NCI-H2227 (cell line): ENCODE data around the gene NAV2.

Experiments
- DNase-seq: peaks from one replicate; lab custom pipeline; 2025; ENCODE audit not compliant: unreplicated experiment; lab: John Stamatoyannopoulos, UW

Gene NAV2

DNA sequence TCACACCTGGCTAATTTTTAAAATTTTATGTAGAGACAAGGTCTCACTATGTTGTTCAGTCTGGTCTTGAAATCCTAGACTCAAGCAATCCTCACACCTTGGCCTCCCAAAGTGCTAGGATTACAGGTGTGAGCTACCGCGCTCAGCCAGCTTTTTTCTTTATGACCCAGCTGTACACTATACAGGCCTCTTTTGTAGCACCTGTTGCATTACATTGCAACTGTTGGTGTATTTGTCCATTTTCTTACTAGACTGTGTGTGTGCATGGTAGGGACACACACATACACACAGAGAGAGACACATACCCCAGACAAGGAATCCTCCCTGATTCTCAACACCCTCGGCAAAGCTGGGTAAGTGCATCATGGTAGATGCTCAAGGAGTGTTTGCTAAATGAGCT is 61.7 kb downstream of the NAV2 start:
- DNase-seq: no peak

DNA sequence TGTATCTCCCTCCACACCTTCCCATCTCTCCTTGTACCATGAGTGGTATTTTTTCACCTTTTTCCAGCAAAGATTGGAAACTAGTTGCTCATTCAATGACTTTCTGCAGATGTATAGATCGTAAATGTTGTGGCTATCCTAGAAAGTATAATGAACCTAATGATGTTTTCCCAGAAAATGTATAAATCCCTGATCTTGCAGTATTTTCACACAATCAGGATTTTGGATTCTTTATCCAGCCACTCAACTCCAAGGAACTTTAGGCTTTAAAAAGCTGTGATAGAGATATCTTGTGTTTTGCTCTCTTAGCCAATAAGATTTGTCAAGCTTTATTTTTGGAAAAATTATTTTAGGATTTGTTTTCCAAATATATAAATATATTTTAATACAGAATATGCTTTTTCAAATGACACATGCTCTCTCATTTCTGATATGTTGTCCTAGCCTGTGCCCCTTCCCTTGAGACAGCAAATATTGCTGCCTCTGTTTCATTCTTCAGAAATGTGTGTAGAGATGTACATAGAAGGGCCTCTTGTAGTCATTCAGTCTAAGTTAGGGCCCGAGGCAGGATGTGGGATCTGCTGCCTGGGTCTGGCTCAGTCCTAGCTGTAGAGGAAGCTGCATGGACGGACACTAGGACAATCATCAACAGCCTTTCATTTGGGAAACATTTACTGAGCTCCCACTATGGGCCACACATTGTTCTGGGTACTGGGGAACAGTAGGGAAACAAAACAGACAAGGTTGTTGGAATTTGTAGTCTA is 62.4 kb downstream of the NAV2 start:
- DNase-seq: no peak

DNA sequence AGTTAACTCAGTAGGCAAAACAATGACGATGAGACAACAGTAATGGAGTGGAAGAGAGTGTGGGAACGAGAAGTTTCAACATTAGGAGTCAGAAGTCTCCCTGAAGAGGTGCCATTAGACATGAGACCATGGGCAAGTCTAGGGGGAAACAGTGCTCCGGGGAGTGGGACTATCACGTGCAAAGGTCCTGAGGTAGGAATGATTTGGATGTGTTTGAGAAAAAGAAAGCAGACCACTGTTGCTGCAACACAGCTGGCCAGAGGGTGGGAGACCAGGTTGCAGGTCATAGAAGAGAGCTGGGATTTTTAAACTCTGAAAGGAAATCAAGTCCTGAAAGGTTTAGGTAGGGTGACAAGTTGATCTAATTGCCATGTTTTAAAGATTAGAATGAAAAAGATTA is 63.0 kb downstream of the NAV2 start:
- no peak for DNase-seq

DNA sequence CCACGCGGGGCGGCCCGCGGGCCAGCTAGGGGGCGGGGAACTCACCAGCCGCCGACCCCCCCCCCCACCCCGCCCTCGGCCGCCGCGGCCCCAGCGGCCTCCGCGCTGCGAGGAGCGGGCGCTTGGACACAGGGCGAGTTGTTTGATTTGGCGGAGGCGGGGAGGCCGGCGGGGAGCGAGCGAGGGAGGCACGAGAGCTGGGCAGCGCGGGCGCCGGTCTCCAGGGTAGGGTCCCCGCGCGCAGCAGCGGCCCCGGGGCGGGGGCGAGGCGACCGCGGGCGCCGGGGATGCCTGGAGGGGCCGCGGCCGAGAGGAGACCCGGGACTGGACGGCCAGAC is 64.4 kb downstream of the NAV2 start:
- DNase-seq: peak; percentile 38

DNA sequence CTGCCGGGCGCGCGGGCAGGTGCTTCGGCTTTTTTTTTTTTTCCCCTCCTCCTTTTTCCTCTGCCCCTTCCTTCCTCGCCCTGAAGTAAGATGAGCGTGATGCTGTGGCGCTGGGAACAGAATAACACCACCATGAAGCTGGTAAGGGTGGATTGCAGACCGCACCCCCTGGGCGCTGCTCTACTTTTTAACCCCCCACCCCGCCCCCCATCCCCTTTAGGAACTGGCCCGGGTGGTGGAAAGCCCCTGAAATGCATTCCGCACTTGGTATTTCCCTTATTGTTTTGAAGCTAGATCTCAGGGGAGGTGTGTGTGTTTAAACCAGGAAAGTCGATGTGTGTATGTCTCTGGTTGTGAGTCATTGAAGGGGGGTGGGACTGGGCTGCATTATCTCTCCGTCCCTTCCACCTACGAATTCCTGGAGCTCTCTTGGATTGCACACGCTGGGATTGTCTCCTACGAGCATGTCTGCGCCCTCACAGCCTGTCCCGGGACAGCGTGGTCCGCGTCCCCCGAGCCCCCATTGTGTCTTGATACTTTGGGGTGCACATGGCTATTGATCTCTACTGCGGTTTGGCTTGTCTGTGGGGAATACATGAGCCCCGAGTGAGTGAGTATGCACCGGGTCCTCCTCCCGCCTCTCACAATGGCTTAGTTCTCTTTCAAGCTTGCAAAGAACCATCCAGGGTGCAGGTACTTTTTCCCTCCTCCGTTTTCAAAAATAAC is 64.9 kb downstream of the NAV2 start:
- DNase-seq: peak; percentile 18

DNA sequence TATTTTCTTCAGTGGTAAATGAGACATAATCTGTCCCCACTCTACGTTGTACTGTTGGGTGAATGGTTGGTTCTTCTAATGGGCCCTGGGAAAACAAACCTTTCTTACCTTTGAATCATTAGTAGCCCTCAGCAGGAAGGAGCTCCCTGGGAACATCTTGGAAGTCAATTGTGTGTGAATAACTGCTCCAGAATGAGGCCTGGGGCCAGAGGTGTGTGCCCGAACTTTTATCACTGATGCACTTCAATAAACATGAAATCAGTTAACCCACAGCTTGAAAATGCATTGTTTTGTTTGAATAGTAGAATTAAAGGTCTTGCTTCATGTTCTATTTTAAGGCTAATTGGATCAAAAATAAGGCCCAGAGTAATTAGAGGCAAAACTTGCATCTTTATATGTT is 67.1 kb downstream of the NAV2 start:
- no peak for DNase-seq

DNA sequence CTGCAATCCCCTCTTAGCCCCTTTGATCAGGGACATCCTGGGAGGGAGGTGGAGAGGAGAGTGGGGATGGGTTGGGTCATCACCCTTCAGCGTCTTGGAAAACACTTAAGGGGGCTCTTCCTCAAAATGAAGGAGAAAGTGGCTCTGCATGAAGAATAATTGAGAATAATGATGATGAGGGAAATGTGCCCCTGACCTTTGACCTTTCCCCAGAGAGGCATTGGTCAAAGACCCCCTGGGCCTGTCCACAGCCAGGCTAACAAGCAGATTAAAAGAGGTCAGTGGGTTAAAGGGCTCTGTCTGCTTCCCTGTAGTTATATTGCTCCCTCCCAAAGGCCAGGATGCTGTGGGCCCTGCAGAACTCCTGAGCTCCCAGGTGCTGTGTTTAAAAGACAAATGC is 68.7 kb downstream of the NAV2 start:
- no peak for DNase-seq

DNA sequence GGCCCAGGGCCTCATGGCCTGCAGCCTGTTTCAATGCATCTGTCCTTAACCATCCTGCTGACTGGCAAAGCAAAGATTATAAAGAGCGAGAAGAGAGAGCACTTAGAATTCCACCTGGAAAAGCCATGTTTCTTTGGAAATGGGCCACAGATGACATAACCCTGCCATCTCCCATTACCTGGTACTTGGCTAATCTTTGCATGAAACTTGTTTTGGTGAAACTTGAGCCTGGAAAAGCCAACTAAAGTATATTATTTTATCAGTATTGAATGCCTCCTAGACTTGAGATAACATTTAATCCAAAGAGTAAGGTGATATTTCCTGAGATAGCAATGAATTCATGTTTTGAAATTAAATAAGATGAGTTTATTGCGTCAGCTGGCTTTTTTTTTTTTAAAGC is 72.6 kb downstream of the NAV2 start:
- no peak for DNase-seq

DNA sequence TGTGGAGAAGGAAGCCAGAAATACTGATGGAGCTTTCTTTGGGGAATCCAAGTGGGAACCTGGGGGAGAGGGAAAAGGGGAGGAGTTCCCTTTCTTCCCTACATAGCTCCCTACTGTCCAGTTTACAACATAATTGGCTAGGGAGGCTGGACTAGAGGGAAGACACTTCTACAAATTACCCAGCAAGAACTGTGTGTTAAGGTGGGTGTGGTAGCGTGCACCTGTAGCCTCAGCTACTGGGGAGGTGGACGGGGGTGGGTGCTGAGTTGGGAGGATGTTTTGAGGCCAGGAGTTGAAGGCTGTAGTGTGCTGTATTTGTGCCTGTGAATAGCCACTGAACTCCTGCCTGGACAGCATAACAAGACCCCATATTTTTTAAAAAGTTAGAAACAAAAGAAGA is 74.0 kb downstream of the NAV2 start:
- DNase-seq: no peak

DNA sequence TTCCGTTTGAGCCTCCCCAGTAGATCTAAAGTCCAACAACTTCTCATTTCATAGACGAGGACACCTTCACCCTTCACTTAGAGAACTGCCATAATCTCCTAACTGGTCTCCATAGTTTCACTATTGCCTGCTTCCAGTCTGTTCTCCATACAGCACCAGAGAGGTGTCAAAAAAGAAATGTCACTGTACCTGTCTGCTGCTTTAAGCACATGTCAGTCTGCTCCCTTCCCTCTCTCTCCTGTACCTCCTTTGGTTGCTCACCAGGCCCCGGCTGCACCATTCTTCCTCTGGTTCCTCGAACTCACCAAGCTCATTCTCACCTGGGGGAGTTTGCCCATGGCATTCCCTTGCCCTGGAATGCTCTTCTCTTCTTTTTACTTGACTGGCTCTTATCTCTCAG is 75.8 kb downstream of the NAV2 start:
- DNase-seq: no peak

DNA sequence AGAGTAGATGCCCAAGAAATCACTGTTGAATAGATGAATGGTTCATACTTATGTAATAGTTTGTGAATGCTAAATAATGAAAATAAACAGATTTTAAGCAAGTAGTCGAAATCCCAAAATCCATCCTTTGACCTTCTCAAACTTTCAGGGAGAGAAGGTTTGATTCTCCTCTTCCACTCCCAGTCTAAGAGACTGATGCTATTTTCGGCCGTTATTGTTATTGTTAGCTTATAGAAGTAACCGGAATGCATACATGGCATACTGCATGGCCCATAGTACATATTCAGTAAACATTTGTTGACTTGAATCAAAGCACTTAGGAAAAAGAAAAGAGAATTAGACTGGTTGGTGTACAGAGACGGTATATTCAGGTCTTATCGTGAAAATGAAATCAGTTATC is 76.6 kb downstream of the NAV2 start:
- no peak for DNase-seq

DNA sequence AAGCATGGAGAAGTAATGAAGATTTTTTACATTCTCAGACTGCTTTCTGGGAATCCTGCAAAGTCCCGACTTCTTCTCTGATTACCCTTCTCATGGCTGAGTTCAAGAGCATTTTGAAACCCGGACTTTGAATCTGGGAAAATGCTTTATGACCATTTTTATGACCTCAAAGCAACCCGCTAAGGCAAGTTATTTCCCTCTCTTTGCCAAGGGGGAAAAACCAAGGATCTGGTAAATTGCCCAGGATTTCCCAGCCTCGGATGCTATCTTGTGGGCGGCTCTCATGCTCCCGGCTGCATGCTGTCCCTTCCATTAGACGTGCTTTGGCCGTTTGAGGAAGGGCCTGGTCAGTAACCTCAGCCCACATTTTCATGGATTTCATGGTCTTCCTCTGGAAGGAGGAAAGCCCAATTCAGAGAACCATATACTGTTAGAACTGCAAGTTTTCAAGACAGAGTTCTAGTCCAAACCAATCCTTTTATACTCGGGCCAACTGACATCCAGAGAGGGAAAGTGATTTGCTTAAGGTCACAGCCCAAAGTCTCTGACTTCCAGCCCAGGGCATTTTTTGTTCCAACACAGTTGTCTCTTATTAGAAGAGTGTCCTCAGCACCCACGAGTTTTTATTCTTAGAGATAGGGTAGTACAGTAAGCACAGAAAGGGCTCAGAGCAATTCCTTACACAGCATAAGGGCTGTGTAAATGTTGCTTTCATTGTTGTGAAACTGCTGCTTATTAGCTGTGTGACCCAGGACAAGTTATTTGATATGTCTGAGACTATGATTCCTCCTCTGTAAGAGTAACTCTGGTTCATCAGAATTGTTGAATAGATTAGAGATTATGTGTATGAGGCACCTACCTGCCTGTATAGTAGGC is 77.4 kb downstream of the NAV2 start:
- no peak for DNase-seq

DNA sequence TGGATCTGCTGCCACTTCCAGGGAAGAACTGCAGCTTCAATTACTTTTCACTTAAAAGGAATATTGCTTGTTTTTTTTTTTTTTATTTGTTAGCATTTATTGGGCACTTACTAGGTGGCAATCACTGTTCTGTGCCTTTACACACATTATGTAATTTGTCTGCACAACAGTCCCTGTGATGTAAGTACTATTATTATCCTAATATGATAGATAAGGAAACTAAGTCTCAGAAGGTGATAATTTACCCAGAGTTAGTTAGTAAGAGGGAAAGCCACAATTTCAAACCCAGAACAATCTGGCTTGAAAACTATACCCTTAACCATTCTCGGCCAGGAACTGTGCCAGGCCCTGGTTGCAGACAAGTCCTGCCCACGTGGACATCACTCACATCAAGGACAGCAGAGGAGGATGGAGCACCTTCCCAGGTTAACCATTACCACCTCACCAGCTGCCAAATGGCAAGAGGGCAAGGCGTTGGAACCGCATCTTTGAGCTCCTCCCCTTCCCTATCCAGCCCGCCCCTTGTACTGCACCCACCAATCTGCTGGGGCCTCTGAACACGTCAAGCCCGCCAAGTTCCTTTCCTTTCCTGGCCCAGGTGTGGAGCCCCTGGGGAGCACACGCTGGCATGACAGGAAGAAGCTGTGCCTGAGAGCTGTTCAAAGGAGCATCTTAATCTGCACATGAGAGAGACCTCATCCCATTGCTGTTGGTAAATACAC is 78.4 kb downstream of the NAV2 start:
- DNase-seq: no peak

DNA sequence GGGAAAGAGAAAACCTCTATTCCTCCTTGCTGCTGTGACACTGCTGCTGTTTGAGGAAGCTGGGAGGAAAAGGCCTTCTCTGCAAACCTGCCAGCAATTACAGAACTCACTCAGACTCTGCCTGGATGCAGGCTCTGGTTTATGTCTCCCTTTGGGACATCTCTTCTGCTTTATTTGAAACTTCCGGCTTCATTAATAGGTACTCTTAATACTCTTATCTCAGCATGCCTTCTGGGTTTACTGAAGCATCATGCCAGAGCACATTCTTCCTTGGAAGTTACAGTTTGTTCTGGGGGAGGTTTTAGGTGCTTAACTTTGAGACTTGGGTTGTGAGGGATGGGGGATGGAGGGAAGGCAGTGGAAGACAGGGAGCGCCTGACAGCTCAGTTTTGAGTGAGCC is 79.9 kb downstream of the NAV2 start:
- DNase-seq: no peak

DNA sequence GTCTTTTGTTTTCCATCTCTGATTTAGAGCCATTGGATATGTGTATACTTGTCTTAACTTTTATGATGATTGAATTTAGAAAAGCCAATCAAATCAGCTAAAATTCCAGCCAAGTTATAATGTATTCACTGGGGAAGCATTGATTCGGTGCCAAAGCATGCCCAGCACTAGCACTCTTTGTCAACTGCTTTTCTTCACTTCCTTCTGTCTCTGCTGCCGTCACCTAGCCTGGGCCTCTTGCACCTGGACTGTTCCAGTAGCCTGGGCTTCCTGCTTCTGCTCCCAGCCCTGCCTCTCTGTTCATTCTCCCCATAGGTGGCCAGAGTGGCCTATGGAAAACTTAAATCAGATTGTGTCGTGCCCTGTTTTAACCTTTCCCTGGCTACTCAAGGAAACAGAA is 80.7 kb downstream of the NAV2 start:
- no peak for DNase-seq

DNA sequence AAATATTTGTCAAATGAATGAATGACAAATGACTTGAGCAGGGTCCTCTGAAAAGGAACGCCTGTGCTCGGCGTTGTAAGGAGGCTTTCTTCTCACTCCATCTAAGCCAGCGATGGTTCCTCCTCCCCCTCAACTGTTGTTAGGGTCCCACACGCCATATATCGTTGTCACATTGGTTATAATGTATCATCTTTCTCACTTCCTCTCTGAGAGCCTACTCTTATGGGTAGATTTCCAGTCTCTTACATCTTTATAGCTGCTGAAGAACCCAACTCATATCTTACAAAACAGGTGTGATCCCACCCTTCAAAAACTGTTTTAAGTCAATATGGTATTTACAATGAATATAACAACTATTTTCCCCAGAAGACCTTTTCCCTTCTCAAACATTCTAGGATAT is 81.5 kb downstream of the NAV2 start:
- DNase-seq: no peak

DNA sequence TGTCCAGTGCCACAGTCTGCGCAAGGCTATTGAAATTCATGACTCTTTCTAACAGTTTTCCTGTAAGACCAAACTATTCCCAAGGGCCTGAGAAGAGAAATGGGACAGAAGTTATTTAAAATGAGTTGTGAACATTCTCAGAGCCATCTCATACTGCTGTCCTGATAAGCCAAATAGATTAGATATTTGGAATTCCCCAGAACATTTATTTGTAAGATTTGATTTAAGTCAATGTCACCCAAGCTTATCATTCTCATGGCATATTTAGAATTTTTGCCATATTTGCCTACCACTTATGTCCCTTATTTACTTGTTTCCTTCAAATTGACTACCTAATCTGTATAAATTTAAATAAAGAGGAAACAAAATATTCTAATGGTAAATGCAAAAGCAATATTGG is 82.4 kb downstream of the NAV2 start:
- no peak for DNase-seq

DNA sequence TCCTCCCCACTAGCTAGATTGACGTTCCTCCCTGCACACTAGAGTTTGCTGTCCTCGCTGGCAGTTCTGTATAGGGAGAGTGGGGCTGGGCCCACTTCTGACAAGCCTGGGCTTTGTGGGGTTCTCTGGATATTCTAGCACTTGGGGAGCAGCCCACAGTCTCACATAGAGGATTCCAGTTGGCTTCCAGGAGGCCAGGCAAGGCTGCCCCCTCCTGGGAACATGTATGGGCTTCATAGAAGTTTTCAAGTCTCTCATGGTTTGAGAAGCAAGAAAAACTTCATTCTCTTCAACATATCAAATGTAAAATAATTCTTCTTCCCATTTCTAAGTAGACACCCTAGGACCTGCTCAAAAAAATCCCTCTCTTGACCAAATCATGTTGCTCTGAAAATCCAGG is 87.5 kb downstream of the NAV2 start:
- DNase-seq: no peak

DNA sequence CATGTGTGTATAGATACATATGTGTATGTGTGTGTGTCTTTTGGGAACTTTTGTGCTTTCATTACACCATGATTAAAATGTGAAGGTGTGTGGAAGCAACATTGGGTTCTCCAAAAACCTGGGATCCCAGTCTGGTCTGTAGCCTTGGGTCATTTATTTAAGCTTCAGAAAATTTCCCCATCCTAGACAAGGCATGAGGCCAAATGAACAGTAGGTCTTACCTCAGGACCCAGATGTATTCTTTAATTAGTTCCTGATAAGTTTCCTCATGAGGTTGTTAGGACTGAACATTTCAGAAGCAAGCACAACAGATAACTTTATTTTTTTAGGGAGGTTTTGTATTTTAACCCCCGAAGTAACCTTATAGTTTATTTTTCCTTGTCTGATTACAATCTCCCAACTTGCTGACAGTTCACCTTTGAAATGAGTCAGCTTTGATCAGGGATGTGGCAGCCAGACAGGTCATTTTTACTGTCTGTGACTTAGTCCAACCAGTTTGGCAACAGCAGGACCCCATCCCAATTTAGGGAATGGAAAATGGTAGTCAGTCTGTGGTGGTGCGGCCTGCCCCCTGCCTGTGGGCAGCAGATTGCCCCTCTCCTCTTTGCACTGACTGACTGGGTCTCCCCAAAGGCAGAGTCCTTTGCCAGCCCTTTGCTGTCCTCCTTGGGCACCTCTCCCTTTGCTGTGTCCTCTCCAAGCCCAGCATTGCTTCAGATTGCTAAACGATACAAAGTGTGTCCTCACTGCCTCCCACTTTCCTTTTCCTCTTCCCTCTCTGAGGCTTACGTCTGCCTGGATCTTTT is 88.3 kb downstream of the NAV2 start:
- DNase-seq: no peak

DNA sequence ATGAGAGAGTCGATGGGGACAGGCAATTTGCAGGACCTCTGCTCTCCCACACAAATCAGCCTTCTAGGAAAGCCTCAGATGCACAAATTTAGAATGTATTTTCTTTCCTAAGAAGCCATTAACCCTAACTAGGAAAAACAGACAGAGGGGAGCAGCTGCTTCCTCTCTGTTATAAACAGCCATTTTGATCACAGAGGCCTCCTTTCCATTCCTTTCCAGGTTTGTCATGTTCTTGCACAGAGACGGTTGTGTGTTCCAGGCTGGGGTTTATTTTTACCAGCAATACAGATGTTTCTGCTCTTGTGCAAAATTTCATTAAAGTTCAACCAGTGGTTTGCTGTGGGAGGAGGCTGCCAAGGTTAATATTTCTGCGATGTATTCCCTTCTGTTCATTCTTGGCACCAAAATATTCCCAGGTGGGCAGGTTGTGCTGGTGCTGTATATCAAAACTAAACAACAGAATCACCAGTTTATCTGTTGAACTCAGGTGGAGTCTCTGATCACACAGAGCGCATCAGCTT is 90.2 kb downstream of the NAV2 start:
- DNase-seq: no peak
